Panc1 (cell line): ENCODE results near the gene PLBD2. TPM values are rescaled to one million over a fixed set of nuclear protein-coding genes. Genes with fewer than 3 reads are reported as not detected.

Experiments
- ATAC-seq: fragments of 200-7000 bp; cut with Tn5 transposase; 2 replicates; pipeline ENCODE4 v1.9.1; 2020; ENCODE audit warnings: mild to moderate bottlenecking, moderate library complexity
- BruUV-seq: library from RNA; stranded (reverse); fragments of 400-500 nt; replicated peaks from 2 replicates; lab custom pipeline; 2021; lab: Mats Ljungman, UMichigan
- CTCF ChIA-PET: fragments of 300-600 bp; sonication (Branson Sonifier 250); formaldehyde crosslinking; loops from one replicate; lab custom pipeline; 2022; ENCODE audit warnings: antibody characterized with exemption; lab: Charles Lee
- POLR2A ChIA-PET: fragments of 300-600 bp; sonication (Branson Sonifier 250); formaldehyde crosslinking; loops from one replicate; lab custom pipeline; 2022; ENCODE audit warnings: antibody characterized with exemption; lab: Charles Lee
- DNase-seq: peaks from one replicate; pipeline ENCODE4 v3.0.0-alpha.2; 2010; ENCODE audit warnings: low read depth, low spot score
- H3K27ac ChIP-seq: 2 replicates; pipeline ENCODE4 v1.5.1; 2011; ENCODE audit warnings: mild to moderate bottlenecking, low read length, inconsistent platforms
- H3K27me3 ChIP-seq: fragments of 200-500 bp; sonication (Bioruptor generic); 2 replicates; pipeline ENCODE4 v1.6.0; 2014; ENCODE audit warnings: low read length, inconsistent platforms; ENCODE audit not compliant: control insufficient read depth, insufficient read depth
- H3K36me3 ChIP-seq: fragments of 200-500 bp; sonication (Bioruptor generic); 2 replicates; pipeline ENCODE4 v1.5.1; 2014; ENCODE audit warnings: inconsistent platforms, mild to moderate bottlenecking, low read length, moderate library complexity; ENCODE audit not compliant: control insufficient read depth, insufficient read depth
- H3K4me1 ChIP-seq: 2 replicates; pipeline ENCODE4 v1.5.1; 2011; ENCODE audit warnings: inconsistent platforms, mild to moderate bottlenecking, low read length, moderate library complexity; ENCODE audit not compliant: control insufficient read depth, insufficient read depth
- H3K4me3 ChIP-seq, 2 experiments: 2 replicates each; pipeline ENCODE4 v1.5.1; 2011 to 2012; ENCODE audit warnings: low read depth in 2 of 2, low read length in 2 of 2, mild to moderate bottlenecking in 2 of 2, inconsistent platforms in 1 of 2, moderate library complexity in 1 of 2
- H3K9me3 ChIP-seq: fragments of 200-500 bp; sonication (Bioruptor generic); 2 replicates; pipeline ENCODE4 v1.5.1; 2014; ENCODE audit warnings: low read depth, mild to moderate bottlenecking, inconsistent platforms, low read length, moderate library complexity; ENCODE audit not compliant: control insufficient read depth, insufficient read depth
- CTCF ChIP-seq: fragments of 450-650 bp; IDR thresholded peaks from 2 replicates; pipeline ENCODE4 v1.5.1; 2017; ENCODE audit warnings: mild to moderate bottlenecking
- POLR2AphosphoS5 ChIP-seq: IDR thresholded peaks from 2 replicates; pipeline ENCODE4 v1.6.1; 2012; ENCODE audit warnings: mild to moderate bottlenecking, low read depth, low read length, moderate library complexity
- REST ChIP-seq, 2 experiments: IDR thresholded peaks; 2 replicates each; pipeline ENCODE4 v1.6.1; 2011 to 2012; ENCODE audit warnings: low read depth in 2 of 2, control low read depth in 1 of 2, low read length in 1 of 2, mild to moderate bottlenecking in 1 of 2, moderate library complexity in 1 of 2; ENCODE audit not compliant: insufficient read depth in 1 of 2
- SIN3A ChIP-seq: IDR thresholded peaks from 2 replicates; pipeline ENCODE4 v1.6.1; 2012; ENCODE audit warnings: low read depth, mild to moderate bottlenecking, low read length, moderate library complexity, borderline replicate concordance; ENCODE audit not compliant: insufficient read depth
- TCF7L2 ChIP-seq: IDR thresholded peaks from 2 replicates; pipeline ENCODE4 v1.6.1; 2011; ENCODE audit warnings: mild to moderate bottlenecking, low read depth, low read length, inconsistent platforms
- in situ Hi-C: cut with HindIII; loops from 2 replicates; pipeline ENCODE4 v1.10.0; 2016; ENCODE audit warnings: low sequenced_read_pairs, low pct_unique_long_range_greater_than_20kb
- intact Hi-C: fragments of 100-400 bp; cut with micrococcal nuclease; formaldehyde crosslinking; loops from one replicate; pipeline ENCODE4 v1.10.0; 2022; ENCODE audit not compliant: unreplicated experiment
- total RNA-seq: library from RNA; stranded (reverse); gene quantifications from one replicate; pipeline ENCODE4 v1.2.1, GENCODE V29; 2021; ENCODE audit not compliant: unreplicated experiment

The PLBD2 gene
- total RNA-seq, 1 experiment from 2014 or later = 69.7 TPM

GRCh38 chr12:113424456-113424855, 66.1 kb downstream of the PLBD2 start:
- ATAC-seq (no peak), DNase-seq (no peak)
- BruUV-seq = no TSS peak
- POLR2A ChIA-PET = no interaction called here
- H3K36me3 ChIP-seq = no peaks in the 10 kb centered on the region; the same call in 1 of the 2 replicates
- TF ChIP-seq REST (IDR thresholded peaks at IDR 0.05; ENCODE audit: insufficient read depth in 1 of 2, low read depth in 2 of 2, low read length in 1 of 2) = no peak
- no peak for TF ChIP-seq CTCF
- TF ChIP-seq SIN3A = no peak
- no peak for TF ChIP-seq POLR2AphosphoS5
- no peak for TF ChIP-seq TCF7L2
- CTCF ChIA-PET = interaction anchor here (0.6 to 0.7 kb wide), 2 partner anchors 22 to 1902 kb away, joined by 3 to 4 read pairs; no protein-coding TSS in a partner anchor
- no peaks in the 10 kb centered on the region for H3K9me3 ChIP-seq
- no peaks in the 10 kb centered on the region for H3K27me3 ChIP-seq
- intact Hi-C loops = no loop called here
- in situ Hi-C loops = no loop called here
- H3K4me1 ChIP-seq = no peaks in the 10 kb centered on the region; the same call in 1 of the 2 replicates
- no peak overlapping the region for H3K27ac ChIP-seq
- no peak overlapping the region for H3K4me3 ChIP-seq

GRCh38 chr12:113424915-113425823, 66.8 kb downstream of the PLBD2 start:
- H3K27me3 ChIP-seq = no peaks in the 10 kb centered on the region
- no TSS peak for BruUV-seq
- ATAC-seq (peak; percentile 74), DNase-seq (no peak)
- ChIA-PET CTCF (interaction anchor here (0.6 to 1.0 kb wide), 8 partner anchors 12 to 1901 kb away, joined by 3 to 9 read pairs (median 4); no protein-coding TSS in a partner anchor), POLR2A (interaction anchor here (1.2 kb wide), 1 partner anchor 98 kb away, joined by 3 read pairs; no protein-coding TSS in a partner anchor)
- no peaks in the 10 kb centered on the region for H3K9me3 ChIP-seq
- in situ Hi-C loops (no loop called here), intact Hi-C loops (loop anchor here (1.0 kb wide), 1 partner anchor 113 kb away; no protein-coding TSS in a partner anchor)
- no peaks in the 10 kb centered on the region; the same call in 1 of the 2 replicates for H3K36me3 ChIP-seq
- H3K4me1 ChIP-seq = no peaks in the 10 kb centered on the region; the same call in 1 of the 2 replicates
- no peak overlapping the region for H3K27ac ChIP-seq
- no peak overlapping the region for H3K4me3 ChIP-seq
- TF ChIP-seq TCF7L2 (no peak), CTCF (peak; percentile 98)
